Measurements from ENCODE around the gene WNT3.

The WNT3 gene

DNA sequence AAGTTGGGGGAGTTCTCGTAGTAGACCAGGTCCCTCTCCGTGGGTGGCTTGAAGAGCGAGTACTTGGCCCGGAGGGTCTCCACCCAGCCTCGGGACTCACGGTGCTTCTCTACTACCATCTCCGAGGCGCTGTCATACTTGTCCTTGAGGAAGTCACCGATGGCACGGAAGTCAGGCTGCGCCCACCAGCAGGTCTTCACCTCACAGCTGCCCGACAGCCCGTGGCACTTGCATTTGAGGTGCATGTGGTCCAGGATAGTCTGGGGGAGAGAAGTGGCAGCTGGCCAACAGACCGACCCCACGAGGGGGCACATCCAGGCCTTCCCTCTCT lies 50.0 kb downstream of the WNT3 start:
- 0 out of 2 replicates have a peak, but pooled peaks cover 4% of the 10 kb centered on the region for H3K4me1 ChIP-seq (ENCODE audit: control insufficient read depth, insufficient read depth, low read length)
- peaks cover 0 to 28% of the 10 kb centered on the region in 2 experiments; a peak in 2 of 3 replicates for H3K36me3 ChIP-seq (ENCODE audit: control insufficient read depth in 2 of 2, insufficient read depth in 1 of 2, low read length in 2 of 2)
- H3K4me3 ChIP-seq (ENCODE audit: low read depth, low read length), result no peak overlapping the region
- ChIA-PET CTCF (interaction anchor here (0.6 kb wide), 1 partner anchor 18 kb away, joined by 4 read pairs; no protein-coding TSS in a partner anchor), POLR2A (interaction anchor here (0.7 kb wide), 1 partner anchor 66 kb away, joined by 3 read pairs; no protein-coding TSS in a partner anchor)
- no peak overlapping the region for H3K27ac ChIP-seq (ENCODE audit: extremely low read depth, low read depth, low read length)
- H3K9me3 ChIP-seq (ENCODE audit: control insufficient read depth, insufficient read depth, low read depth, low read length), result no peaks in the 10 kb centered on the region
- TF ChIP-seq ZNF416 (tag by site-specific recombination; IDR thresholded peaks at IDR 0.05) (no peak), ZNF843 (tag by site-specific recombination; IDR thresholded peaks at IDR 0.05) (no peak), ZFP3 (tag by site-specific recombination; IDR thresholded peaks at IDR 0.05; ENCODE audit: low read depth) (no peak), ZNF501 (tag by site-specific recombination; IDR thresholded peaks at IDR 0.05) (no peak), ZNF37A (tag by site-specific recombination; IDR thresholded peaks at IDR 0.05) (no peak), ZNF16 (tag by site-specific recombination; IDR thresholded peaks at IDR 0.05; ENCODE audit: low read depth) (no peak), REPIN1 (tag by site-specific recombination; IDR thresholded peaks at IDR 0.05; ENCODE audit: low read depth) (no peak), ZNF23 (tag by site-specific recombination; IDR thresholded peaks at IDR 0.05; ENCODE audit: borderline replicate concordance) (no peak), ZNF571 (tag by site-specific recombination; IDR thresholded peaks at IDR 0.05) (no peak), ZNF585B (tag by site-specific recombination; IDR thresholded peaks at IDR 0.05) (no peak), HOXD13 (CRISPR knock-in tag; IDR thresholded peaks at IDR 0.05; ENCODE audit: borderline replicate concordance) (no peak), YY1 (tag by site-specific recombination; IDR thresholded peaks at IDR 0.05) (no peak), GFI1B (tag by site-specific recombination; IDR thresholded peaks at IDR 0.05) (no peak), ZFP41 (tag by site-specific recombination; IDR thresholded peaks at IDR 0.05; ENCODE audit: borderline replicate concordance) (no peak)
- TF ChIP-seq, protein P1, sequence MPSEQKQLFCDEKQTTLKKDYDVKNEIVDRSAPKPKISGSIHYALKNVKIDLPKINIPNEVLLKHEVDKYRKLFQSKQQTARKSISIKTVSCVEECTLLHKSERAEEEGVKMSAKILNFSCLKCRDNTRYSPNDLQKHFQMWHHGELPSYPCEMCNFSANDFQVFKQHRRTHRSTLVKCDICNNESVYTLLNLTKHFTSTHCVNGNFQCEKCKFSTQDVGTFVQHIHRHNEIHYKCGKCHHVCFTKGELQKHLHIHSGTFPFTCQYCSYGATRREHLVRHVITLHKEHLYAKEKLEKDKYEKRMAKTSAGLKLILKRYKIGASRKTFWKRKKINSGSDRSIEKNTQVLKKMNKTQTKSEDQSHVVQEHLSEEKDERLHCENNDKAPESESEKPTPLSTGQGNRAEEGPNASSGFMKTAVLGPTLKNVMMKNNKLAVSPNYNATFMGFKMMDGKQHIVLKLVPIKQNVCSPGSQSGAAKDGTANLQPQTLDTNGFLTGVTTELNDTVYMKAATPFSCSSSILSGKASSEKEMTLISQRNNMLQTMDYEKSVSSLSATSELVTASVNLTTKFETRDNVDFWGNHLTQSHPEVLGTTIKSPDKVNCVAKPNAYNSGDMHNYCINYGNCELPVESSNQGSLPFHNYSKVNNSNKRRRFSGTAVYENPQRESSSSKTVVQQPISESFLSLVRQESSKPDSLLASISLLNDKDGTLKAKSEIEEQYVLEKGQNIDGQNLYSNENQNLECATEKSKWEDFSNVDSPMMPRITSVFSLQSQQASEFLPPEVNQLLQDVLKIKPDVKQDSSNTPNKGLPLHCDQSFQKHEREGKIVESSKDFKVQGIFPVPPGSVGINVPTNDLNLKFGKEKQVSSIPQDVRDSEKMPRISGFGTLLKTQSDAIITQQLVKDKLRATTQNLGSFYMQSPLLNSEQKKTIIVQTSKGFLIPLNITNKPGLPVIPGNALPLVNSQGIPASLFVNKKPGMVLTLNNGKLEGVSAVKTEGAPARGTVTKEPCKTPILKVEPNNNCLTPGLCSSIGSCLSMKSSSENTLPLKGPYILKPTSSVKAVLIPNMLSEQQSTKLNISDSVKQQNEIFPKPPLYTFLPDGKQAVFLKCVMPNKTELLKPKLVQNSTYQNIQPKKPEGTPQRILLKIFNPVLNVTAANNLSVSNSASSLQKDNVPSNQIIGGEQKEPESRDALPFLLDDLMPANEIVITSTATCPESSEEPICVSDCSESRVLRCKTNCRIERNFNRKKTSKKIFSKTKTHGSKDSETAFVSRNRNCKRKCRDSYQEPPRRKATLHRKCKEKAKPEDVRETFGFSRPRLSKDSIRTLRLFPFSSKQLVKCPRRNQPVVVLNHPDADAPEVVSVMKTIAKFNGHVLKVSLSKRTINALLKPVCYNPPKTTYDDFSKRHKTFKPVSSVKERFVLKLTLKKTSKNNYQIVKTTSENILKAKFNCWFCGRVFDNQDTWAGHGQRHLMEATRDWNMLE (tag by site-specific recombination; conservative IDR thresholded peaks at IDR 0.05; ENCODE audit: low read depth), result no peak
- TF ChIP-seq, protein P2, sequence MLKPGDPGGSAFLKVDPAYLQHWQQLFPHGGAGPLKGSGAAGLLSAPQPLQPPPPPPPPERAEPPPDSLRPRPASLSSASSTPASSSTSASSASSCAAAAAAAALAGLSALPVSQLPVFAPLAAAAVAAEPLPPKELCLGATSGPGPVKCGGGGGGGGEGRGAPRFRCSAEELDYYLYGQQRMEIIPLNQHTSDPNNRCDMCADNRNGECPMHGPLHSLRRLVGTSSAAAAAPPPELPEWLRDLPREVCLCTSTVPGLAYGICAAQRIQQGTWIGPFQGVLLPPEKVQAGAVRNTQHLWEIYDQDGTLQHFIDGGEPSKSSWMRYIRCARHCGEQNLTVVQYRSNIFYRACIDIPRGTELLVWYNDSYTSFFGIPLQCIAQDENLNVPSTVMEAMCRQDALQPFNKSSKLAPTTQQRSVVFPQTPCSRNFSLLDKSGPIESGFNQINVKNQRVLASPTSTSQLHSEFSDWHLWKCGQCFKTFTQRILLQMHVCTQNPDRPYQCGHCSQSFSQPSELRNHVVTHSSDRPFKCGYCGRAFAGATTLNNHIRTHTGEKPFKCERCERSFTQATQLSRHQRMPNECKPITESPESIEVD (tag by site-specific recombination; IDR thresholded peaks at IDR 0.05), result no peak
- TF ChIP-seq, protein P3, sequence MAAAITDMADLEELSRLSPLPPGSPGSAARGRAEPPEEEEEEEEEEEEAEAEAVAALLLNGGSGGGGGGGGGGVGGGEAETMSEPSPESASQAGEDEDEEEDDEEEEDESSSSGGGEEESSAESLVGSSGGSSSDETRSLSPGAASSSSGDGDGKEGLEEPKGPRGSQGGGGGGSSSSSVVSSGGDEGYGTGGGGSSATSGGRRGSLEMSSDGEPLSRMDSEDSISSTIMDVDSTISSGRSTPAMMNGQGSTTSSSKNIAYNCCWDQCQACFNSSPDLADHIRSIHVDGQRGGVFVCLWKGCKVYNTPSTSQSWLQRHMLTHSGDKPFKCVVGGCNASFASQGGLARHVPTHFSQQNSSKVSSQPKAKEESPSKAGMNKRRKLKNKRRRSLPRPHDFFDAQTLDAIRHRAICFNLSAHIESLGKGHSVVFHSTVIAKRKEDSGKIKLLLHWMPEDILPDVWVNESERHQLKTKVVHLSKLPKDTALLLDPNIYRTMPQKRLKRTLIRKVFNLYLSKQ (tag by site-specific recombination; IDR thresholded peaks at IDR 0.05; ENCODE audit: borderline replicate concordance), result no peak
- TF ChIP-seq, protein P4, sequence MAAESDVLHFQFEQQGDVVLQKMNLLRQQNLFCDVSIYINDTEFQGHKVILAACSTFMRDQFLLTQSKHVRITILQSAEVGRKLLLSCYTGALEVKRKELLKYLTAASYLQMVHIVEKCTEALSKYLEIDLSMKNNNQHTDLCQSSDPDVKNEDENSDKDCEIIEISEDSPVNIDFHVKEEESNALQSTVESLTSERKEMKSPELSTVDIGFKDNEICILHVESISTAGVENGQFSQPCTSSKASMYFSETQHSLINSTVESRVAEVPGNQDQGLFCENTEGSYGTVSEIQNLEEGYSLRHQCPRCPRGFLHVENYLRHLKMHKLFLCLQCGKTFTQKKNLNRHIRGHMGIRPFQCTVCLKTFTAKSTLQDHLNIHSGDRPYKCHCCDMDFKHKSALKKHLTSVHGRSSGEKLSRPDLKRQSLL (tag by site-specific recombination; IDR thresholded peaks at IDR 0.05), result no peak
